IMR-90 (cell line): ENCODE data around the gene OR2G6.
"Not testable (repeated sequence)": the region's sequence is repeated elsewhere in the genome, so short reads cannot be mapped to it uniquely, and the experiment has no call there.

Source experiments
- CEBPB ChIP-seq: IDR thresholded peaks from 2 replicates; pipeline ENCODE4 v1.6.1; 2012; ENCODE audit warnings: low read depth, low read length, improper control_type of control experiment
- FOS ChIP-seq: fragments of 150-350 bp; IDR thresholded peaks from 2 replicates; pipeline ENCODE4 v1.6.1; 2016; ENCODE audit warnings: low read depth, low read length
- MAFK ChIP-seq: IDR thresholded peaks from 2 replicates; pipeline ENCODE4 v1.6.1; 2012; ENCODE audit warnings: low read depth, low read length, improper control_type of control experiment
- MXI1 ChIP-seq: IDR thresholded peaks from 2 replicates; pipeline ENCODE4 v1.6.1; 2012; ENCODE audit warnings: low read depth, mild to moderate bottlenecking, low read length, moderate library complexity, borderline replicate concordance
- POLR2A ChIP-seq: IDR thresholded peaks from 2 replicates; pipeline ENCODE4 v1.6.1; 2012; ENCODE audit warnings: mild to moderate bottlenecking, low read depth, low read length
- RAD21 ChIP-seq: IDR thresholded peaks from 2 replicates; pipeline ENCODE4 v1.6.1; 2012; ENCODE audit warnings: low read length, improper control_type of control experiment
- RCOR1 ChIP-seq: IDR thresholded peaks from 2 replicates; pipeline ENCODE4 v1.6.1; 2012; ENCODE audit warnings: mild to moderate bottlenecking, low read length, improper control_type of control experiment; ENCODE audit not compliant: insufficient replicate concordance
- RFX5 ChIP-seq: IDR thresholded peaks from 2 replicates; pipeline ENCODE4 v1.8.0; 2012; ENCODE audit warnings: low read depth, mild to moderate bottlenecking, low read length, moderate library complexity
- TF ChIP-seq, protein P1 (sequence below): conservative IDR thresholded peaks from 2 replicates; pipeline ENCODE4 v1.5.1; 2012; ENCODE audit warnings: mild to moderate bottlenecking, low read depth, low read length, improper control_type of control experiment

DNA sequence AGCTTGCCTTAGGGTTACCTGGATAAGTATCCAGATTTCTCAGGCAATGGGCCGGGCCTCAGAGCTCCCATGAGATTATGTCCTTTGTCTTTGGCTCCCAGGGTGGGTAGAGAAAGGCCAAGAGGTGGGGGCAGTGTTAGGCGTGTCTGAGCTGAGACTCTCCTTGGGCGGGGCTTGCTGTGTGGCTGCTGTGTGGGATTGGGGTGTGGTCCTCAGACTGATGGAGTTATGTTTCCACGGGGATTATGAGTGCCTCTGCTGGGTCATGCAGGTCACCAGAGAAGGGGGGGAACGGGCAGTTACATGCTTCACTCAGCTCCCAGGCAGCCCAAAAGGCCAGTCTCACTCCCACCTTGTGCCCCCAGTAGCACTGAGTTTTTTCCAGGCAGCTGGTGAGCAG, 11.2 kb upstream of the OR2G6 start:
- TF ChIP-seq RFX5, RAD21, POLR2A, FOS, MAFK, MXI1, RCOR1, CEBPB: not testable (repeated sequence)
- TF ChIP-seq, protein P1, sequence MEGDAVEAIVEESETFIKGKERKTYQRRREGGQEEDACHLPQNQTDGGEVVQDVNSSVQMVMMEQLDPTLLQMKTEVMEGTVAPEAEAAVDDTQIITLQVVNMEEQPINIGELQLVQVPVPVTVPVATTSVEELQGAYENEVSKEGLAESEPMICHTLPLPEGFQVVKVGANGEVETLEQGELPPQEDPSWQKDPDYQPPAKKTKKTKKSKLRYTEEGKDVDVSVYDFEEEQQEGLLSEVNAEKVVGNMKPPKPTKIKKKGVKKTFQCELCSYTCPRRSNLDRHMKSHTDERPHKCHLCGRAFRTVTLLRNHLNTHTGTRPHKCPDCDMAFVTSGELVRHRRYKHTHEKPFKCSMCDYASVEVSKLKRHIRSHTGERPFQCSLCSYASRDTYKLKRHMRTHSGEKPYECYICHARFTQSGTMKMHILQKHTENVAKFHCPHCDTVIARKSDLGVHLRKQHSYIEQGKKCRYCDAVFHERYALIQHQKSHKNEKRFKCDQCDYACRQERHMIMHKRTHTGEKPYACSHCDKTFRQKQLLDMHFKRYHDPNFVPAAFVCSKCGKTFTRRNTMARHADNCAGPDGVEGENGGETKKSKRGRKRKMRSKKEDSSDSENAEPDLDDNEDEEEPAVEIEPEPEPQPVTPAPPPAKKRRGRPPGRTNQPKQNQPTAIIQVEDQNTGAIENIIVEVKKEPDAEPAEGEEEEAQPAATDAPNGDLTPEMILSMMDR: not testable (repeated sequence)
